ENCODE results near the gene STX3.
"Not testable (repeated sequence)": the region's sequence is repeated elsewhere in the genome, so short reads cannot be mapped to it uniquely, and the experiment has no call there.

Gene STX3

GRCh38 chr11:59847626-59848025 is 92.5 kb downstream of the STX3 start:
- DNase-seq, result no peak

GRCh38 chr11:59848439-59848838 is 93.3 kb downstream of the STX3 start:
- not testable (repeated sequence) for DNase-seq

GRCh38 chr11:59849129-59849528 is 94.0 kb downstream of the STX3 start:
- DNase-seq, result no peak

DNA sequence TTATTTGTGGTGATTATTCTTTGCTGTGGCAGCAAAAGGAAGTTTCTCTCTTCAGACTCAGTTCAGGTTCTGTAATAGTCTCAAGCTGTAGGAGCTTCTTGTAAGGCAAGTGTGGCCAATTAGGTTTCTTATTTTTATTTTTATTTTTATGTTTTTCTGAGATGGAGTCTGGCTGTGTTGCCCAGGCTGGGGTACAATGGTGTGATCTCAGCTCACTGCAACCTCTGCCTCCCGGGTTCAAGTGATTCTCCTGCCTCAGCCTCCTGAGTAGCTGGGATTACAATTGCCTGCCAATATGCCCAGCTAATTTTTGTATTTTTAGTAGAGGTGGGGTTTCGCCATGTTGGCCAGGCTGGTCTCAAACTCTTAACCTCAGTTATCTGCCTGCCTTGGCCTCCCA is 94.4 kb downstream of the STX3 start:
- not testable (repeated sequence) for DNase-seq

GRCh38 chr11:59851416-59851815 is 96.2 kb downstream of the STX3 start:
- DNase-seq, result not testable (repeated sequence)

- no peak for DNase-seq
These were observed 99.7 kb downstream of the STX3 start for GRCh38 chr11:59854871-59855270.
